HL-60 (cell line): ENCODE data around the gene PLCL2.

ENCODE experiments used
- CTCF ChIP-seq: IDR thresholded peaks from one replicate; pipeline ENCODE4 v1.5.1; 2011; ENCODE audit warnings: low read length, control low read depth, inconsistent platforms; ENCODE audit not compliant: insufficient read depth
- GABPA ChIP-seq: IDR thresholded peaks from 2 replicates; pipeline ENCODE4 v1.6.1; 2012; ENCODE audit warnings: low read depth
- POLR2AphosphoS5 ChIP-seq: IDR thresholded peaks from 2 replicates; pipeline ENCODE4 v1.6.1; 2012; ENCODE audit warnings: low read depth
- REST ChIP-seq: IDR thresholded peaks from 2 replicates; pipeline ENCODE4 v1.6.1; 2012; ENCODE audit warnings: low read depth; ENCODE audit not compliant: insufficient replicate concordance
- SPI1 ChIP-seq: IDR thresholded peaks from 2 replicates; pipeline ENCODE4 v1.6.1; 2012; ENCODE audit warnings: low read depth, mild to moderate bottlenecking, borderline replicate concordance

- no peak for TF ChIP-seq REST
- no peak for TF ChIP-seq GABPA
- TF ChIP-seq POLR2AphosphoS5, result no peak
- no peak for TF ChIP-seq CTCF
- no peak for TF ChIP-seq SPI1
These were observed 24.1 kb downstream of the PLCL2 start for GRCh38 chr3:16908896-16909295.
